ENCODE results near the gene MAPK9.

The MAPK9 gene

DNA sequence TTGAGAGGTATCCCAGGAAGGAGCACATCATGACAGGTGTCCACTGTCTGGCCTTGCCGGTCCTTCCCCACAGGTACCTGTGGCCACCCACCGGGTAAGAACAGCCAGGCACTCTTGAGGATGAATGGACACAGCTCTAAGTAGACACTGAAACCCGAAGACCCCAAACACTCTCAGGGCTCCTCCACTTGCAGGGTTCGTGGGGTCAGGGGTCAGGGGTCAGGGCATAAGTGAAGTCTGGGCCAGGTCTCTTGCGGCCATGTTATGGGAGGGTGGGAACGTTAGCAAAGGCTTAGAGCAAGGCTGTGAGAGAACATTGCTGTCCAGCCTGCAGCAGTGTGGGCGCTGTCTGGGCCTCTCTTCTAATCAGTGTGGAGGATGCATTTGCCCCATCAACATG lies 40.0 kb downstream of the MAPK9 start:
- H3K27ac ChIP-seq = no peak overlapping the region
- TF ChIP-seq ZFX (IDR thresholded peaks at IDR 0.05) = no peak
- TF ChIP-seq, protein P1, sequence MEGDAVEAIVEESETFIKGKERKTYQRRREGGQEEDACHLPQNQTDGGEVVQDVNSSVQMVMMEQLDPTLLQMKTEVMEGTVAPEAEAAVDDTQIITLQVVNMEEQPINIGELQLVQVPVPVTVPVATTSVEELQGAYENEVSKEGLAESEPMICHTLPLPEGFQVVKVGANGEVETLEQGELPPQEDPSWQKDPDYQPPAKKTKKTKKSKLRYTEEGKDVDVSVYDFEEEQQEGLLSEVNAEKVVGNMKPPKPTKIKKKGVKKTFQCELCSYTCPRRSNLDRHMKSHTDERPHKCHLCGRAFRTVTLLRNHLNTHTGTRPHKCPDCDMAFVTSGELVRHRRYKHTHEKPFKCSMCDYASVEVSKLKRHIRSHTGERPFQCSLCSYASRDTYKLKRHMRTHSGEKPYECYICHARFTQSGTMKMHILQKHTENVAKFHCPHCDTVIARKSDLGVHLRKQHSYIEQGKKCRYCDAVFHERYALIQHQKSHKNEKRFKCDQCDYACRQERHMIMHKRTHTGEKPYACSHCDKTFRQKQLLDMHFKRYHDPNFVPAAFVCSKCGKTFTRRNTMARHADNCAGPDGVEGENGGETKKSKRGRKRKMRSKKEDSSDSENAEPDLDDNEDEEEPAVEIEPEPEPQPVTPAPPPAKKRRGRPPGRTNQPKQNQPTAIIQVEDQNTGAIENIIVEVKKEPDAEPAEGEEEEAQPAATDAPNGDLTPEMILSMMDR (conservative IDR thresholded peaks at IDR 0.05) = no peak

DNA sequence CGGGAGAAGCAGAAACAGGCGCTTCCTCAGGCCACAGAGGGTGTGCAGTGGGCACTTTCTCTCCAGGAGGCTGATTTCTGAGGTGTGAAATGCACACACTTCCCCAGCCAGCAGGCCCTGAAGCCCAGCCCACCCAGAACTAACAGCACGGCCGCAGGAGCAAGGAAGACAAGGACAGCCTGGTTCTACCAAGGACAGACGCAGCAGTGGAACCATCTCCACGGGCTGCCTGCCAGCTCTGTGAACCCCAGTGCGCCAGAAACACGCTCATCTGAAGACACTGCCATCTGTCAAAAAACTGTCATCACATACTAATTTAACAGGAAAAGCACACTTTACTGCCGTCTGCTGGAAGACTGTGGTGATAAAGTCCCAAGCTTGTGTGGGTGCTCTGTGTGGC lies 40.7 kb downstream of the MAPK9 start:
- TF ChIP-seq, protein P1 (conservative IDR thresholded peaks at IDR 0.05) = no peak
- TF ChIP-seq ZFX (IDR thresholded peaks at IDR 0.05) = no peak
- no peak overlapping the region for H3K27ac ChIP-seq

DNA sequence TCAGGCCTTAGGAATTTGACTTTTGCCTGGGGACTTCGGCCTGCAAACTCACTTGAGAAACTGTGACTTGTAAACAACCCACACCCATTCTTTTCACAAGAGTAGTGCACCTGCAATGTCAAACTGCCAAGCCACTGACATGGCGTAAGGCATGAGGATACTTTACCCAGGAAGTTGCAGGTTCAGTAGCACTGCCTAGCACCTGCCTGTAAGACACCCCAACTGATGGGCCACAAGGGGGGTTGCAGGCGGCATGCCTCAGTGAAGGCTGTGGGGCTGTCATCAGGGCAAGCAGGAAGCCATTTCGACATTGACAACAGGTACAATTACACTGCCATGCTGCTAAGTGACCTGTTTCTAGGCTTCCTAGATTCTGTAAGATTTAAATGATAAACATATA lies 41.6 kb downstream of the MAPK9 start:
- H3K27ac ChIP-seq = no peak overlapping the region
- TF ChIP-seq, protein P1 (conservative IDR thresholded peaks at IDR 0.05) = no peak
- TF ChIP-seq ZFX (IDR thresholded peaks at IDR 0.05) = no peak

DNA sequence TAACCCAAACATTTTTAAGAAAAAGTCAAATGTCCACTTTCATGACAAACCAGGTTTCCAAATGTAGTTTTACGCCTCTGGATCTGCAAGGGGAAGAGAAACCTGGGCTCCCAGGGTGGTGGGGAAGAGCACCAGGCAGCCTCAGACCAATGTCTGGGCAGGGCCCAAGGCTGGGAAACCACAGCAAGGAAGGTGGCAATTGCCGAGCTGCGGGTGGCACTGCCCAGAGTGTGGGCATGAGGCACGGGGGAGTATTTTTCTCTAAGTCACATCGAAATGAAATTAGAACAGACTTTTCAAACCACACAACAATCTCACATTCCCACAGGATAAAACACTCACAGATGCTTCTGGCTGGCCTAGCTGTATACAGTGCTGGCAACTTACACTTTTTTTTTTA lies 50.3 kb downstream of the MAPK9 start:
- no peak overlapping the region for H3K27ac ChIP-seq
- TF ChIP-seq, protein P1 (conservative IDR thresholded peaks at IDR 0.05) = no peak
- no peak for TF ChIP-seq ZFX (IDR thresholded peaks at IDR 0.05)

DNA sequence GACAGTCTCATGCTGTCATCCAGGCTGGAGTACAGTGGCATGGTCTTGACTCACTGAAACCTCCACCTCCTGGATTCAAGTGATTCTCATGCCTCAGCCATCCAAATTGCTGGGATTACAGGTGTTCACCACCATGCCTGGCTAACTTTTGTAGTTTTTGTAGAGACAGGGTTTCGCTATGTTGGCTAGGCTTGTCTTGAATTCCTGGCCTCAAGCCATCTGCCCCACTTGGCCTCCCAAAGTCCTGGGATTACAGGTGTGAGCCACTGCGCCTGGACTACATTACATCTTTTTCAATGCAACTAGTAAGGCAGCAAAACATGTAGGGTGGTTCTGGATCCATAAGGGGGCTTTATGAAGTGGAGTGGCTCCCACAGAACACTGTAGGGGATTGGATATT lies 53.3 kb downstream of the MAPK9 start:
- no peak overlapping the region for H3K27ac ChIP-seq
- no peak for TF ChIP-seq ZFX (IDR thresholded peaks at IDR 0.05)
- TF ChIP-seq, protein P1 (conservative IDR thresholded peaks at IDR 0.05) = no peak

DNA sequence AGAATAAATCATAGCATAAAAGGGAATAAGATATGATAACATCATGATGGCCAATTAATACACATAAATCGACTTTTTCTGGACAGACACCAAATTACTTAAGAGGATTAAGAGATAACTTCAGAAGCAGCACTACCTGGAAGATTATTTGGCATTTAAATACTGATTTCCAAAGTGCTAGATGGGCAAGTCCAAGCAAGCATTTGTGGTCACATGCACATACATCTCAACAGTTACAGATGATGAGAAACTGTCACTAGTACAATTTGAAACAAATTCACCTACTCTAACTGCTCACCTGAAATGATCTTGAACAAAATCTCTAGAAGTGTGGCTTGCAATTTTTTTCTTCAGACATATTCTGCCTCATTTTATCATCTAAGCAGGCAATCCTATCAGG lies 56.0 kb downstream of the MAPK9 start:
- TF ChIP-seq, protein P1 (conservative IDR thresholded peaks at IDR 0.05) = no peak
- TF ChIP-seq ZFX (IDR thresholded peaks at IDR 0.05) = no peak

DNA sequence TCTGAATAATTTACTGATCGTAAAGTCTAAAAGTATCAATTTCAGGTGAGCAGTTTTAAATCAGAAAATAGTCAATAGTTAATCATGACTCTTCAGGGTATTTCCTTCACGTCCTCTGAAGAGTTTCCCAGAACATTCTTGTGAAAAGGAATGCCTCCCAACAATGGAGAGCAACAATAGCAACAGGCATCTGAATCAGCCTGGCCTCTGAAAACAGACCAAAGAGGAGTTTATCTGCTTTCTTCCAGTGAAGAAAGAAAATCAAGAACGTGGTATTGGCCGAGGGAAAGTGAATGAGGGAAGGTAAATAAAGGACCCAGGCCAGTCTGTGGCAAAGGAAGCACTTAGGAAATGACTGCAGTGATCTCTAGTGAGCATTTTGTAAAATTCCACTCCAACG lies 56.8 kb downstream of the MAPK9 start:
- H3K27ac ChIP-seq = no peak overlapping the region
- TF ChIP-seq, protein P1 (conservative IDR thresholded peaks at IDR 0.05) = no peak
- no peak for TF ChIP-seq ZFX (IDR thresholded peaks at IDR 0.05)

More for the DNA sequence above, 56.0 kb downstream of the MAPK9 start:
- H3K27ac ChIP-seq = no peak overlapping the region
